K562 (cell line): ENCODE data around the gene PDGFC. TPM values are rescaled to one million over a fixed set of nuclear protein-coding genes. Genes with fewer than 3 reads are reported as not detected.

Source experiments
- ATAC-seq: fragments of 200-7000 bp; cut with Tn5 transposase; 3 replicates; pipeline ENCODE4 v1.9.1; 2020; ENCODE audit warnings: moderate library complexity
- BruUV-seq: library from RNA; stranded (reverse); fragments of 400-500 nt; replicated peaks from 2 replicates; lab custom pipeline; 2021; lab: Mats Ljungman, UMichigan
- CTCF ChIA-PET: fragments of 300-600 bp; formaldehyde crosslinking; extraction: SDS; loops from one replicate; lab custom pipeline; 2021; ENCODE audit warnings: low intra/inter-chr PET ratio; lab: Yijun Ruan, JAX
- POLR2A ChIA-PET: fragments of 300-600, 350-650 bp; sonication (Branson Sonifier 250); formaldehyde crosslinking; extraction: SDS; loops from one replicate; lab custom pipeline; 2021; ENCODE audit warnings: antibody characterized with exemption, inconsistent platforms; lab: Yijun Ruan, JAX
- DNase-seq, 4 experiments: peaks; one replicate each; pipeline versions ENCODE4 v3.0.0 to v3.0.0-alpha.2; 2011 to 2018; ENCODE audit warnings: low spot score in 3 of 4, mixed read lengths in 3 of 4; ENCODE audit errors: extremely low read depth in 1 of 4
- FAIRE-seq: peaks from 2 replicates; lab custom pipeline; 2011; peaks lifted over from hg19 to GRCh38; lab: Jason Lieb, UNC
- H2AFZ ChIP-seq: 2 replicates; pipeline ENCODE4 v1.6.0; 2011; ENCODE audit warnings: low read depth, low read length, control low read depth, inconsistent platforms
- H3K27ac ChIP-seq: fragments of 200-600 bp; 3 replicates; pipeline ENCODE4 v1.8.0; 2011; ENCODE audit warnings: low read depth, mild to moderate bottlenecking, control low read depth, inconsistent platforms, low read length, moderate library complexity, mixed read lengths; ENCODE audit errors: extremely low read depth
- H3K27me3 ChIP-seq, 2 experiments: fragments of 300-600 bp in 1 of 2; 2 replicates in 1 of 2; 3 replicates in 1 of 2; pipeline versions ENCODE4 v1.6.0 to v1.8.0; 2011; ENCODE audit warnings: inconsistent platforms in 2 of 2, low read length in 2 of 2, mild to moderate bottlenecking in 1 of 2, mixed read lengths in 1 of 2, moderate library complexity in 1 of 2; ENCODE audit not compliant: control insufficient read depth in 2 of 2, insufficient read depth in 2 of 2
- H3K36me3 ChIP-seq: fragments of 300-600 bp; 3 replicates; pipeline ENCODE4 v1.8.0; 2011; ENCODE audit warnings: mild to moderate bottlenecking, low read length, inconsistent platforms; ENCODE audit not compliant: control insufficient read depth, insufficient read depth
- H3K4me1 ChIP-seq, 2 experiments: fragments of 200-600 bp in 1 of 2; replicated peaks in 1 of 2; 2 replicates in 1 of 2; 3 replicates in 1 of 2; pipeline versions ENCODE4 v1.5.1 to v1.8.0; 2011; ENCODE audit warnings: inconsistent platforms in 2 of 2, low read length in 2 of 2, mild to moderate bottlenecking in 1 of 2, mixed read lengths in 1 of 2, moderate library complexity in 1 of 2; ENCODE audit not compliant: control insufficient read depth in 2 of 2, insufficient read depth in 2 of 2
- H3K4me2 ChIP-seq: 2 replicates; pipeline ENCODE4 v1.6.1; 2011; ENCODE audit warnings: low read length, control low read depth, inconsistent platforms, mixed read lengths; ENCODE audit not compliant: insufficient read depth
- H3K4me3 ChIP-seq: fragments of 200-600 bp; sonication (generic), shearing (Covaris generic); 2 replicates; pipeline ENCODE4 v1.5.1; 2016; ENCODE audit warnings: control low read depth, inconsistent platforms
- H3K79me2 ChIP-seq: fragments of 200-600 bp; 3 replicates; pipeline ENCODE4 v1.8.0; 2011; ENCODE audit warnings: low read length, inconsistent platforms; ENCODE audit not compliant: control insufficient read depth, insufficient read depth
- H3K9ac ChIP-seq, 2 experiments: 2 replicates each; pipeline versions ENCODE4 v1.6.0 to v1.6.1; 2011; ENCODE audit warnings: low read depth in 2 of 2, low read length in 2 of 2, control low read depth in 1 of 2, inconsistent platforms in 1 of 2, mild to moderate bottlenecking in 1 of 2, mixed read lengths in 1 of 2; ENCODE audit not compliant: insufficient read depth in 1 of 2
- H3K9me1 ChIP-seq: one replicate; pipeline ENCODE4 v1.6.0; 2011; ENCODE audit warnings: inconsistent platforms, mild to moderate bottlenecking, low read length, moderate library complexity; ENCODE audit not compliant: control insufficient read depth, insufficient read depth
- H3K9me3 ChIP-seq: replicated peaks from 2 replicates; pipeline ENCODE4 v1.5.1; 2011; ENCODE audit warnings: low read depth, low read length, inconsistent platforms; ENCODE audit not compliant: control insufficient read depth, insufficient read depth
- H4K20me1 ChIP-seq: replicated peaks from 2 replicates; pipeline ENCODE4 v1.6.1; 2011; ENCODE audit warnings: low read length, inconsistent platforms, mixed read lengths; ENCODE audit not compliant: control insufficient read depth, insufficient read depth
- ARNT ChIP-seq, 2 experiments: fragments of 450-650 bp; IDR thresholded peaks; 2 replicates each; pipeline ENCODE4 v1.6.1; 2016; ENCODE audit warnings: mild to moderate bottlenecking in 1 of 2
- ATF2 ChIP-seq: sonication (generic); formaldehyde crosslinking; IDR thresholded peaks from 2 replicates; pipeline ENCODE4 v1.8.1; 2022; ENCODE audit warnings: missing genetic modification reagents
- CAMTA2 ChIP-seq: fragments of 250-450 bp; sonication (Bioruptor Pico); conservative IDR thresholded peaks from 2 replicates; pipeline ENCODE4 v1.5.1; 2022
- FOXJ3 ChIP-seq: sonication (generic); formaldehyde crosslinking; IDR thresholded peaks from 2 replicates; pipeline ENCODE4 v1.4.0; 2020; ENCODE audit warnings: mild to moderate bottlenecking, missing genetic modification reagents
- KLF1 ChIP-seq: fragments of 450-650 bp; IDR thresholded peaks from 2 replicates; pipeline ENCODE4 v1.6.1; 2016; ENCODE audit warnings: missing genetic modification characterization, missing compliant biosample characterization
- NR4A1 ChIP-seq, 2 experiments: fragments of 250-450 bp in 1 of 2; fragments of 450-650 bp in 1 of 2; sonication (Bioruptor Pico) in 1 of 2; IDR thresholded peaks; 2 replicates each; pipeline versions ENCODE4 v1.4.0 to v1.6.1; 2016 to 2020; ENCODE audit warnings: mild to moderate bottlenecking in 2 of 2, missing compliant biosample characterization in 1 of 2, missing genetic modification characterization in 1 of 2, moderate library complexity in 1 of 2
- PATZ1 ChIP-seq: fragments of 250-450 bp; sonication (Bioruptor Pico); IDR thresholded peaks from 2 replicates; pipeline ENCODE4 v1.5.0; 2020; ENCODE audit warnings: mild to moderate bottlenecking, borderline replicate concordance
- ZC3H11A ChIP-seq: IDR thresholded peaks from 2 replicates; pipeline ENCODE4 v1.6.1; 2012; ENCODE audit warnings: low read depth, low read length, improper control_type of control experiment
- WGBS: fragments of 100-300 bp; shearing (Covaris generic); methylation state at CpG from one replicate; pipeline ENCODE4 v1.1.6; 2016; ENCODE audit warnings: low coverage, mixed read lengths; ENCODE audit not compliant: insufficient coverage; ENCODE audit errors: missing lambda C conversion rate; 5-methylcytosine and 5-hydroxymethylcytosine counted together
- in situ Hi-C: fragments of 300-500 bp; cut with MboI; formaldehyde crosslinking; loops from 4 replicates; pipeline ENCODE4 v1.15.0; 2018; ENCODE audit warnings: inconsistent platforms, mixed read lengths
- intact Hi-C: fragments of 100-400 bp; cut with micrococcal nuclease; formaldehyde crosslinking; loops from 2 replicates; pipeline ENCODE4 v1.14.2; 2022
- polyA plus RNA-seq, 8 experiments: library from polyadenylated mRNA; depleted of rRNA in 4 of 8; stranded (reverse) in 5 of 8; unstranded in 3 of 8; fragments of >200 nt; fragmentation: Nextera tagmentation in 2 of 8; fragmentation: Illumina TruSeq in 1 of 8; extraction: Ambion mirVana in 2 of 8; extraction: Trizol in 1 of 8; gene quantifications; 2 replicates each; pipeline versions ENCODE4 v1.2.1 to v1.2.3, GENCODE V29; 2011 to 2014; ENCODE audit warnings: inconsistent platforms in 1 of 8, missing spikeins in 1 of 8
- total RNA-seq, 7 experiments: library from RNA; depleted of rRNA in 6 of 7; stranded (reverse); fragments of >200 nt in 6 of 7; fragmentation: Illumina TruSeq in 2 of 7; extraction: Trizol in 2 of 7; gene quantifications; 2 replicates each; pipeline versions ENCODE4 v1.2.1 to v1.2.3, GENCODE V29; 2011 to 2021; ENCODE audit warnings: low replicate concordance in 1 of 7

The PDGFC gene
- total and polyA plus RNA-seq, 9 of the 15 experiments (the other 6 are each of a cell fraction or from before 2014, with no cell fraction given): not detected

GRCh38 chr4:156875055-156875454, 96.5 kb downstream of the PDGFC start:
- TF ChIP-seq CAMTA2 (CRISPR knock-in tag) (no peak), FOXJ3 (no peak), ATF2 (CRISPR knock-in tag) (no peak), NR4A1 (CRISPR knock-in tag; IDR thresholded peaks at IDR 0.05) (no peak), NR4A1 (tag; IDR thresholded peaks at IDR 0.05) (no peak)
- no peak overlapping the region for H2AFZ ChIP-seq
- no peak for FAIRE-seq
- H3K9me3 ChIP-seq: no peaks in the 10 kb centered on the region; the same call in 1 of the 2 replicates
- no peaks in the 10 kb centered on the region for H3K4me1 ChIP-seq
- 0% methylated on average over 1 of the region's 1 CpG for WGBS
- BruUV-seq: no TSS peak
- no peaks in the 10 kb centered on the region for H3K36me3 ChIP-seq
- ChIA-PET POLR2A (no interaction called here), CTCF (no interaction called here)
- intact Hi-C loops (no loop called here), in situ Hi-C loops (no loop called here)
- DNase-seq: no peak
- no peaks in the 10 kb centered on the region for H3K9me1 ChIP-seq
- no peak overlapping the region for H3K27ac ChIP-seq
- H3K9ac ChIP-seq: no peak overlapping the region
- no peaks in the 10 kb centered on the region for H3K79me2 ChIP-seq
- no peak overlapping the region for H3K4me3 ChIP-seq
- H3K27me3 ChIP-seq: no peaks in the 10 kb centered on the region
- no peak for ATAC-seq
- H3K4me2 ChIP-seq: no peak overlapping the region
- H4K20me1 ChIP-seq: no peaks in the 10 kb centered on the region

- POLR2A ChIA-PET: interaction anchor here (0.6 kb wide), 1 partner anchor 348 kb away, joined by 3 read pairs; no protein-coding TSS in a partner anchor
- Histone ChIP-seq H3K79me2 (no peaks in the 10 kb centered on the region), H3K27ac (no peak overlapping the region), H3K9me3 (no peaks in the 10 kb centered on the region; the same call in 1 of the 2 replicates), H3K4me3 (no peak overlapping the region), H3K27me3 (no peaks in the 10 kb centered on the region), H3K4me1 (no peaks in the 10 kb centered on the region), H3K9ac (no peak overlapping the region), H3K4me2 (no peak overlapping the region), H2AFZ (no peak overlapping the region), H3K36me3 (no peaks in the 10 kb centered on the region), H4K20me1 (no peaks in the 10 kb centered on the region), H3K9me1 (no peaks in the 10 kb centered on the region)
- CTCF ChIA-PET: no interaction called here
- no TSS peak for BruUV-seq
- intact Hi-C loops: no loop called here
- ATAC-seq: no peak
- in situ Hi-C loops: no loop called here
- 0% methylated on average over 3 of the region's 3 CpGs for WGBS
- no peak for DNase-seq
- TF ChIP-seq ARNT (IDR thresholded peaks at IDR 0.05) (no peak), ZC3H11A (no peak), PATZ1 (CRISPR knock-in tag) (no peak), KLF1 (tag) (no peak)
- FAIRE-seq: no peak
Observed at GRCh38 chr4:156873799-156874198, 97.8 kb downstream of the PDGFC start.
